GM18873 (cell line): Measurements from ENCODE around the gene TPGS1.

Source experiments
- ATAC-seq: cut with Tn5 transposase; IDR thresholded peaks from one replicate; pipeline ENCODE4 v1.9.1; 2021; ENCODE audit warnings: mild to moderate bottlenecking, moderate library complexity, moderate number of reproducible peaks; ENCODE audit not compliant: unreplicated experiment, low FRiP score

TPGS1 gene

GRCh38 chr19:507286-508203, at the start of gene TPGS1:
TPGS1 (plus strand) TSS chr19:507497; CDS start chr19:507507, 10 bp downstream.
- ATAC-seq: peak; percentile 54

GRCh38 chr19:457636-458035, 49.7 kb upstream of the TPGS1 start:
- no peak for ATAC-seq

- no peak for ATAC-seq
These were observed 48.9 kb upstream of the TPGS1 start for GRCh38 chr19:458091-459042.

- ATAC-seq: no peak
These were observed 47.4 kb upstream of the TPGS1 start for GRCh38 chr19:459724-460511.

- no peak for ATAC-seq
These were observed 46.2 kb upstream of the TPGS1 start, which contains the start of gene SHC2 for GRCh38 chr19:460877-461720. SHC2 (minus strand) TSS chr19:461033; CDS start chr19:460996, 37 bp downstream.

- no peak for ATAC-seq
These were observed 45.4 kb upstream of the TPGS1 start for GRCh38 chr19:461721-462551.

GRCh38 chr19:463483-464207, 43.7 kb upstream of the TPGS1 start:
- ATAC-seq: no peak

- no peak for ATAC-seq
These were observed 43.1 kb upstream of the TPGS1 start for GRCh38 chr19:464208-464545.

GRCh38 chr19:465056-465816, 42.1 kb upstream of the TPGS1 start:
- ATAC-seq: no peak

GRCh38 chr19:467554-467953, 39.7 kb upstream of the TPGS1 start:
- ATAC-seq: no peak

- no peak for ATAC-seq
These were observed 38.6 kb upstream of the TPGS1 start for GRCh38 chr19:468587-469256.

GRCh38 chr19:469833-470232, 37.5 kb upstream of the TPGS1 start:
- ATAC-seq: no peak

- ATAC-seq: no peak
These were observed 36.6 kb upstream of the TPGS1 start for GRCh38 chr19:470701-471100.

GRCh38 chr19:472005-472858, 35.1 kb upstream of the TPGS1 start:
- ATAC-seq: no peak

- ATAC-seq: no peak
These were observed 32.9 kb upstream of the TPGS1 start for GRCh38 chr19:474126-475078.
